ENCODE measurements around the gene BRD3OS. TPM values are rescaled to one million over a fixed set of nuclear protein-coding genes. Genes with fewer than 3 reads are reported as not detected.

The BRD3OS gene
- total and polyA plus RNA-seq, 2 donors: 10.2 to 21.8 TPM

- H3K36me3 ChIP-seq (ENCODE audit: insufficient read depth): peaks cover 2% of the 10 kb centered on the region
- 89% methylated on average over 22 of the region's 22 CpGs for WGBS
- no peak overlapping the region for H3K27ac ChIP-seq (ENCODE audit: low read depth)
- H3K4me3 ChIP-seq (ENCODE audit: low read depth, low read length): no peak overlapping the region
- H3K4me1 ChIP-seq (ENCODE audit: insufficient read depth): no peaks in the 10 kb centered on the region
- no peak for DNase-seq (ENCODE audit: extremely low spot score)
Observed at GRCh38 chr9:134028575-134029247, 3.4 kb downstream of the BRD3OS start.

GRCh38 chr9:134029248-134030226 is 4.3 kb downstream of the BRD3OS start:
- H3K4me3 ChIP-seq (ENCODE audit: low read depth, low read length): no peak overlapping the region
- 89% methylated on average over 21 of the region's 21 CpGs for WGBS
- no peaks in the 10 kb centered on the region for H3K4me1 ChIP-seq (ENCODE audit: insufficient read depth)
- no peak overlapping the region for H3K27ac ChIP-seq (ENCODE audit: low read depth)
- peaks cover 5% of the 10 kb centered on the region for H3K36me3 ChIP-seq (ENCODE audit: insufficient read depth)
- DNase-seq (ENCODE audit: extremely low spot score): no peak

DNA sequence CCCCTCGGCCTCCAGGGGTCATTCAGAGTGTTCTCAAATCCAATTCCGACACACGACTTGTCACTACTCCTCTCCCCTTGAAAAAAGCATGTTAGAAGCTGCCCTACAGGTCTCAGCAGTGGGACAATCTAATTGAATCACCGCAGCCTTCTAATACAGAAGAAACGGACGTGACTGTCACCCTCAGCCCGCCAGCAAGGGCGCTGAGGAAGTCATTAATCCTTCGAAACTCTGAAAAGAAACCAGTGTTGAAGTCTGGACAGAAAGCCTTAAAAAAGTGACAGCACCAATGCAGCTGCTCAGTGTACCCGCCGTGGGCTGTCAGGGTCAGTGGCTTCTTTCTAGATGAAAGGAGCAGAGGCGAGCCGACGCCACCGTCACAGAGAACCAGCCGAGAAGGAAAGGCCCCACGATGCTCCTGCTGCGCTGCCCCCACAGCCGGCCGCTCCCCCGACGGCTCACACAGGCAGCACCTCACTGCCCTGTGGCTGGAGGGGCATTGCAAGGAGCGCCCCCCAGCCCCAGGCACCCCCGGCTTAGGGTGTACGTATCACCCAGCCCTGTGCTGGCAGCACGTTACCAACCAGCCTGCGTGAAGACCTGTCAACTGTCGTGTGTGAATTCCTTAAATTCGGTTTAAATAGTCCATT is 5.7 kb downstream of the BRD3OS start:
- Histone ChIP-seq H3K27ac (ENCODE audit: low read depth) (no peak overlapping the region), H3K4me1 (ENCODE audit: insufficient read depth) (no peaks in the 10 kb centered on the region), H3K36me3 (ENCODE audit: insufficient read depth) (peaks cover 5% of the 10 kb centered on the region), H3K4me3 (ENCODE audit: low read depth, low read length) (no peak overlapping the region)
- DNase-seq (ENCODE audit: extremely low spot score): no peak
- 86% methylated on average over 29 of the region's 29 CpGs for WGBS

DNA sequence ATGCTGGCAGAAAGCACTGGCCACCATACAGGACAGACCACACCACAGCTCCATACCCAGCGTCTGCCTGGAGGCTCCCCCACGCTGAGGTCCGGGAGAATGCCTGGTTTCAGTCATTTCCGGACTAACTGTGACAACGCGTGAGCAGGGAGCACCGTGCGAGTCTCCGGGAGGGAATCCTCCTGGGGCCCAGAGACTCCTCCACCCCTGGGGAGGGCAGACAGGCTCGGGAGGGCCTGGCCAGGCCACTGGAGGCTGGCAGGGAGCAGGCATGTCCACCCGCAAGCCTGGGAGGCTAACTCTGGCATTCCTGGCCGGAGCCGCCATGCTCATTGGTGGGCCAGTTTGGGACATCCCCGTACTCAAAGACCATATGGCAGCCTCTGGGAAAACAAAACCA is 6.5 kb downstream of the BRD3OS start:
- no peak overlapping the region for H3K4me3 ChIP-seq (ENCODE audit: low read depth, low read length)
- no peaks in the 10 kb centered on the region for H3K4me1 ChIP-seq (ENCODE audit: insufficient read depth)
- H3K36me3 ChIP-seq (ENCODE audit: insufficient read depth): peaks cover 5% of the 10 kb centered on the region
- no peak for DNase-seq (ENCODE audit: extremely low spot score)
- 87% methylated on average over 14 of the region's 14 CpGs for WGBS
- no peak overlapping the region for H3K27ac ChIP-seq (ENCODE audit: low read depth)

DNA sequence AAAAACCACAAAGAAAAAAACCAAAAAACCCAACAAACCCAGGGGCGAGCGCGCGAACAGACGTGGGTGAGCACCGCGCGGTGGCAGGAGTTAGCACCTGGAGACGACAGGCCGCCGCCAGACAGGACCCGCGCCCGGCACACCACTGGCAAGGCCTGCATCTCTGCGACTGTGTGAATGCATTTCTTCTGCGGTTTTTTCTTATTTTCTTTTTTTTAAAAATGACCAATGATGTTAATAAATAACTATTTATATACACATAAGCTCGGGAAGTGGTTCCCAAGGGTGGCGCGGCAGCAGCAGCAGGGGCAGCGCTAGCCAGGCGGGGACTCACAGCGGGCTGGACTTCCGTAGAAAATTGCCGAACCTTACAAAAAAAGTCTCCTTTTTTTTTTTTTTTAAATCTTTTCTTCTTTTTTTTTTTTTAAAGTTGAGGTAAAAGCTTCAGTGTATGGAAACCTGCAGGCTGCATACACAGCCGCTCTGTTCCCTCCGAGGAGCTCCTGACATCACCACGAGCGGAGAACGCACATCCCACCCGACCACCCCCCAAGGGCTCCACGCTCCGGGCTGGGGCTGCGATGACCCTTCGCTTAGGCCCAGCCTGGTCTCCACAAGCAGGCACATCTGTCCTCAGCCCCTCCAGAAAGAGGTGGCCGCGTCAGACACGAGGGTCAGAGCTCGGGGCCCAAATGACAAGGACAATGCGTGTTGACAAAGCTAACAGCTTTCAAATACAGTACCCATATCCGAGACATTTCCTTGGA is 7.4 kb downstream of the BRD3OS start:
- Histone ChIP-seq H3K27ac (ENCODE audit: low read depth) (no peak overlapping the region), H3K36me3 (ENCODE audit: insufficient read depth) (peaks cover 5% of the 10 kb centered on the region), H3K4me3 (ENCODE audit: low read depth, low read length) (no peak overlapping the region), H3K4me1 (ENCODE audit: insufficient read depth) (no peaks in the 10 kb centered on the region)
- WGBS: 92% methylated on average over 40 of the region's 40 CpGs
- no peak for DNase-seq (ENCODE audit: extremely low spot score)

DNA sequence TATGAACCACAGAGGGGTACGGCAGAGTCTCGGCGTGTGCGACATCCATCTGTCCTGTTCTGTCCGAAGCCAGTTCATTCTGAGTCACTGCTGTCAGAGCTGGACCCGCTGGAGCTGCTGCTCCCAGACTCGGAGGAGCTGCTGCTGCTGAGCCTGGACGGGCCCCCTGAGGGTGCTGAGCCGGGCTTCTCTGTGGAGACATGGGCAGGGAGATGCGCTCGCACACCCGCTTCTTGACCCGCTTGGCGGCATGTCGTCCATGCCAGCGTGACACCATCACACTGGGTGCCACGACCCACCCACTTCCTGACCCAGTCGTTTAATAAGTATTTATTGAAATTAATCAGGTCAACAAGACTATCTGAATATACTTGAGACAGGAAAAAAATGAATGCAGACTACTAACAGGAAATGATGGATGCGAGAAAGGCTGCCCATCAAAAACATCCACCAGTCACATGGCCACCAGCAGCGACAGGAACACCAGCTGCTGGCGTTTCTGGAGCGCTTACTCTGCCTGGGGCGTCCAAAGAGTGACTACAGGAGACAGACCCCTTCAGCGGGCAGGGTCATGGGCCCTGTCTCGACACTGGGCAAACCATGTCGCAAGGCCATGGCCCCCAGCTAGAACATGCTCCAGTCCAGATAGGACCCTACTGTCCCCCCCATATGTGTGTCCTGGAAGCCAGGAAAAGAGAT is 8.4 kb downstream of the BRD3OS start:
- DNase-seq (ENCODE audit: extremely low spot score): no peak
- WGBS: 94% methylated on average over 26 of the region's 26 CpGs
- no peak overlapping the region for H3K27ac ChIP-seq (ENCODE audit: low read depth)
- H3K36me3 ChIP-seq (ENCODE audit: insufficient read depth): peaks cover 5% of the 10 kb centered on the region
- H3K4me3 ChIP-seq (ENCODE audit: low read depth, low read length): no peak overlapping the region
- H3K4me1 ChIP-seq (ENCODE audit: insufficient read depth): no peaks in the 10 kb centered on the region

DNA sequence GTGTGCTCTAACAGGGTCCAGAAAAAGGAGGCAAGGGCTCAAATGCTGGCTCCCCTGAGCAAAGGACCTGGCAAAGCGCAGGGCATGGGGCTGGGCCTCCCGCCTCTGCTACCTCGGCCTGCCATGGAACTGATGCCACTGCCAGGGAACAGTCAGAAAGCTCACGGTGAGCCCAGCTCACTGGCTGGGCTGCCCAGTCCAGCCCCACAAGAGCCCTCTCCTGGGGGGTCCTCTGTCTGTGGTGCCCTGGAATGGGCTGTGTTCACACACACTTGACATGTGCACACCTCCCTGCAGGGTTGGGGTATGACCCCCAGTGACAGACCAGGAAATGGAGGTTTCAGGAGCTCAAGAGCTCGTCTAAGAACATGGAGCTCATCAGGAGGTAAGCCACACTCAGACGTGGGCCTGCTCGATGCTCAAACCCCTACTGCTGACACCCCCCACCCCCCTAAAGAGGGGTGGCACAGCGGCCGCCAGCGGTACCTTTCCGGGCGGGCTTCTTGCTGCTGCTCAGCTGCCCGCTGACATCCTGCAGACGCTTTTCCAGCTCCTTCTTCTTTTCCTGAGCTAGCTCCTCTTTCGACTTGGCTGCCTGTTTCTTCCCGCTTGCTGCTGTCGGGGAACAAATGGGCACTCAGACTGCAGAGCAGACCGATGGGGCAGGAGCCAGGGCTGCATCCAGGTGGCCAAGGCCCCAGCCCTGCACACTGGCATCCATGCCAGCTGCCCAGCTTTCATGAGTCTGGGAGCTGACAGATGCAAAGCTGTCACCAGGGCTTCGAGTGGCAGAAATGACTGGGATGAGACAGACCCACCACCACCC is 9.1 kb downstream of the BRD3OS start:
- H3K36me3 ChIP-seq (ENCODE audit: insufficient read depth): peaks cover 5% of the 10 kb centered on the region
- H3K4me1 ChIP-seq (ENCODE audit: insufficient read depth): no peaks in the 10 kb centered on the region
- H3K27ac ChIP-seq (ENCODE audit: low read depth): no peak overlapping the region
- WGBS: 92% methylated on average over 19 of the region's 19 CpGs
- H3K4me3 ChIP-seq (ENCODE audit: low read depth, low read length): no peak overlapping the region
- DNase-seq (ENCODE audit: extremely low spot score): no peak

DNA sequence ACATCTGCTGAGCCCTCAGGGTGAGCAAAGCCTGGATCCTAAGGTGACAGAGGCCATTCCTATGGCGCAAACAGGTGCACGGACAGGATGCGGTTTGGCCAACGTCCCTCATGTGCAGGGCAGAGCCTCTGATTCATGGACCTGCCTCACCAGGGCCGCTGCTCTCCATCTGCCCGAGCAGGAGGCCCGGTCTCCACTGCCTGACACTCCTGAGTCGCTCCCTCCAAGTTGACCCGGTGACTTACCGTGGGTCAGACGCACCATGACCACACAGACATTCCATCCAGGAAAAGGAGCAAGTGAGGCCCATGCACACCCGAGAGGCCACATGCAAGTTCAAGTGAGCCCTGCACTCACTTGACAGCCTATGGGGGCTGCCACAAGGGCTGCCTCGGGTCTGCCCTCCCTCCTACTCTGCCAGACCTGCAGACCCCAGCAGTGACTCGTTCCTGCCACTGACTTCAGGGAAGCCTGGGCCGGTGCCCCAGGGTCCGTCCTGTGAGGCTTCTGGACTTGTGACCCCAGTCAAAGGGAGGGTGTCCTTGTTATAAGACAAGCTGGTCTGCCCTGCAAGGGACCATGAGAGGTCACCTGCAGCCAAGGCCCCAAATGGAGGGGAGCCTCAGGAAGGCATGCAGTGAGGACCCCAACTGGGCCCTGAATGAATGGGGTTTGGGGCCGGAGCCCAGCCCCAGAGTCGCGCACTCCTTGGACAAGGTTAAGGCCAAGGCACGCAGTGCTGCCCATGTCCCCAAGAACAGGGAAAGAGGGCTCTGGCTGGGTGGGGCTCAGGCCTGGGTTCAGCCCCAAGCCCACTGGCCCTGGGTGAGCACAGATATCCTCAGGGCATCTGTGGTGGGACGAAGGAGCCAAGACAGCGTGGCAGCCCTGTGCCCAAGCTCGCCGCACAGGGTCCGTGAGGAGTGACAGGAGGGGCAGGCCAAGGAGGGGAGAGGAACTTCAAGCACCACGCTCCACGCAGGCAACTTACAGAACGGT is 10.1 kb downstream of the BRD3OS start:
- Histone ChIP-seq H3K4me3 (ENCODE audit: low read depth, low read length) (no peak overlapping the region), H3K27ac (ENCODE audit: low read depth) (no peak overlapping the region), H3K36me3 (ENCODE audit: insufficient read depth) (peaks cover 5% of the 10 kb centered on the region), H3K4me1 (ENCODE audit: insufficient read depth) (no peaks in the 10 kb centered on the region)
- no peak for DNase-seq (ENCODE audit: extremely low spot score)
- 92% methylated on average over 28 of the region's 28 CpGs for WGBS

DNA sequence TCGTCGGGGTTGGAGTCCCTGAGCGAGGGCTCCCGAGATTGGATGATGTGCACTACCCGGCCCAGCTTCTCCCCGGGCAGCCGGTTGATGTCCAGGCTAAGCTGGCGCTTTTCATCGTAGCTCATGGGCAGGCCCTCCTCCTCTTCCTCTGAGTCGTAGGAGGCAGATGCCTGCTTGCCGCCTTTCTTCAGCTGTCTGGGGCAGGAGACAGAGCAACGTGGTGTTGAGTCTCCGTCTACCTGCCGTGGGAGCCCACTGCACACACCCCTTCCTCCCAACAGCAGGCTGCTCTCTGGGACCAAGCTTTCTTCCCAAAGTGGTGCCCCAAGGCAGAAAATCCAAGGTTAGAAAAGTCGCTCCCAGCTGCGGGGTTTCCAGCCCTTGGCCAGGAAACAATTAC is 10.8 kb downstream of the BRD3OS start:
- no peaks in the 10 kb centered on the region for H3K4me1 ChIP-seq (ENCODE audit: insufficient read depth)
- H3K27ac ChIP-seq (ENCODE audit: low read depth): no peak overlapping the region
- 92% methylated on average over 16 of the region's 16 CpGs for WGBS
- peaks cover 5% of the 10 kb centered on the region for H3K36me3 ChIP-seq (ENCODE audit: insufficient read depth)
- no peak for DNase-seq (ENCODE audit: extremely low spot score)
- H3K4me3 ChIP-seq (ENCODE audit: low read depth, low read length): no peak overlapping the region

GRCh38 chr9:134037641-134038040 is 12.4 kb downstream of the BRD3OS start:
- H3K4me1 ChIP-seq (ENCODE audit: insufficient read depth): no peaks in the 10 kb centered on the region
- DNase-seq (ENCODE audit: extremely low spot score): no peak
- WGBS: over 99% methylated on average over 2 of the region's 2 CpGs
- H3K36me3 ChIP-seq (ENCODE audit: insufficient read depth): peaks cover 4% of the 10 kb centered on the region
- no peak overlapping the region for H3K27ac ChIP-seq (ENCODE audit: low read depth)
- no peak overlapping the region for H3K4me3 ChIP-seq (ENCODE audit: low read depth, low read length)

GRCh38 chr9:134039386-134040175 is 14.3 kb downstream of the BRD3OS start:
- peaks cover 3% of the 10 kb centered on the region for H3K36me3 ChIP-seq (ENCODE audit: insufficient read depth)
- no peak overlapping the region for H3K4me3 ChIP-seq (ENCODE audit: low read depth, low read length)
- no peak overlapping the region for H3K27ac ChIP-seq (ENCODE audit: low read depth)
- no peaks in the 10 kb centered on the region for H3K4me1 ChIP-seq (ENCODE audit: insufficient read depth)
- DNase-seq (ENCODE audit: extremely low spot score): no peak
- 97% methylated on average over 20 of the region's 20 CpGs for WGBS
